Retinal pigment epithelial cell (primary cell): Measurements from ENCODE around the gene TMEM204.
"Not testable (repeated sequence)": the region's sequence is repeated elsewhere in the genome, so short reads cannot be mapped to it uniquely, and the experiment has no call there.

ENCODE experiments used
- DNase-seq: peaks from one replicate; pipeline ENCODE4 v3.0.0-alpha.2; 2010; ENCODE audit warnings: low read depth
- H3K4me3 ChIP-seq: 2 replicates; pipeline ENCODE4 v1.5.1; 2011; ENCODE audit warnings: mild to moderate bottlenecking, low read length, control low read depth, moderate library complexity
- TF ChIP-seq, protein P1 (sequence below): conservative IDR thresholded peaks from 2 replicates; pipeline ENCODE4 v1.5.1; 2011; ENCODE audit warnings: low read depth, low read length, control low read depth, inconsistent platforms

TMEM204 gene

DNA sequence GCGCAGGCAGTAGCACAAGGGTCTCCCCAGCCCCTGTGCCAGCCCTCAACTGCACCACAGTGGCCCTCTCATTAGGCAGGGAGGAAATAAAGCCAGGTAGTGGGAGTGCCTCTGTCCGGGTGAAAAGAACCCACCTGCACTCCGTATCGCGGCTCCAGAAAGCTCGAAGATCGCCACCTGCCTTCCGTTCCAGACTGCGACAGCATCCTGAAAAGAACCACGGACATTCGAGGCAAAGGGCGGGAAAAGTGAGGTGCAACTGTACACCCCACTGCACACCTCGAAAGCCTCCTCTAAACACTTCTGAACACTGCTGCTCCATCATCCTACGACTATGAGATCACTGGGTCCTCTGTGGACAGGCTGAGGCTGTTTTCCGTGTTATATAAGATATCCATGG, 49.7 kb downstream of the TMEM204 start:
- no peak overlapping the region for H3K4me3 ChIP-seq
- TF ChIP-seq, protein P1, sequence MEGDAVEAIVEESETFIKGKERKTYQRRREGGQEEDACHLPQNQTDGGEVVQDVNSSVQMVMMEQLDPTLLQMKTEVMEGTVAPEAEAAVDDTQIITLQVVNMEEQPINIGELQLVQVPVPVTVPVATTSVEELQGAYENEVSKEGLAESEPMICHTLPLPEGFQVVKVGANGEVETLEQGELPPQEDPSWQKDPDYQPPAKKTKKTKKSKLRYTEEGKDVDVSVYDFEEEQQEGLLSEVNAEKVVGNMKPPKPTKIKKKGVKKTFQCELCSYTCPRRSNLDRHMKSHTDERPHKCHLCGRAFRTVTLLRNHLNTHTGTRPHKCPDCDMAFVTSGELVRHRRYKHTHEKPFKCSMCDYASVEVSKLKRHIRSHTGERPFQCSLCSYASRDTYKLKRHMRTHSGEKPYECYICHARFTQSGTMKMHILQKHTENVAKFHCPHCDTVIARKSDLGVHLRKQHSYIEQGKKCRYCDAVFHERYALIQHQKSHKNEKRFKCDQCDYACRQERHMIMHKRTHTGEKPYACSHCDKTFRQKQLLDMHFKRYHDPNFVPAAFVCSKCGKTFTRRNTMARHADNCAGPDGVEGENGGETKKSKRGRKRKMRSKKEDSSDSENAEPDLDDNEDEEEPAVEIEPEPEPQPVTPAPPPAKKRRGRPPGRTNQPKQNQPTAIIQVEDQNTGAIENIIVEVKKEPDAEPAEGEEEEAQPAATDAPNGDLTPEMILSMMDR, result no peak
- DNase-seq, result no peak

DNA sequence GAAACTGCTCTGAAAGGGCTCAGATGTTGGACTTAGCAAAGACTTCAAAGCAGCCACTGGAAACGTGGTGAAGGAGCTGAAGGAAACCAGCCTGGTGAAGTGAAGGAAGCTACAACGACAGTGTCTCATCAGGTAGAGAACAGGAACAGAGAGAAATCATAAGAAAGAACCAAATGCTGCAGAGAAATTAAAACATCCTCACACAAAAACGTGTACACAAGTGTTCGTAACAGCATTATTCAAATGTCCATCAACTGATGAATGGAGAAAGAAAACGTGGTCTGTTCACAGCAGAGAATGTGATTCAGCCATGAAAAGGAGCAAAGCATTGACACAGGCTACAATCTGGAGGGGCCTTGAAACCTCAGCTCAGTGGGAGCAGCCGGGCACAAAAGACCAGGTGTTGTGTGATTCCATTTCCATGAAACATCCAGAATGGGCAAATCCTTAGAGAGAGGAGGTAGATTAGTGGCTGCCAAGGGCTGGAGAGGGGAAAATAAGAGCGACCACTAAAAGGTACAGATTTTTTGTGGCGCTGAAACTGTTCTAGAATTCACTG, 51.5 kb downstream of the TMEM204 start:
- no peak overlapping the region for H3K4me3 ChIP-seq
- TF ChIP-seq, protein P1, result no peak
- DNase-seq, result no peak

DNA sequence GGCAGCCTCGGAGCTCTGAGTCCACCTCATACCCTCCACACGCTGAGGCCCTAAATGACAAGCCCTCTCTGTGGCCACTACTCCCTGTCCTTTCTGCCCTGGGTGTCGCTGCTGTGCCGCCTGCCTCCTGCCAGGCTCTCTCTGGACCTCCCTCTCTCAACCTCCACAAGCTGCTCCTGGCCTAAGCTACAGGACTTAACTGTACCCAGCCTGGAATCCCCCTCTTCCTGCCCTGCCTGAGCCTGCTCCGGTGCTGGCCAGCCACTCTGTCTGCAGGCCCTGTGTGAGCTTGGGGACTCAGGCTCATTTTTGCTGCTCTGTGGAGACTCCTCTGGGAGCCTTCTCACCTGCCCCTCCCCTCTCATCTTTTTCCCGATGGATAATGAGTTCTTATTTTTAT, 56.9 kb downstream of the TMEM204 start:
- TF ChIP-seq, protein P1, result no peak
- DNase-seq, result no peak
- H3K4me3 ChIP-seq, result no peak overlapping the region

DNA sequence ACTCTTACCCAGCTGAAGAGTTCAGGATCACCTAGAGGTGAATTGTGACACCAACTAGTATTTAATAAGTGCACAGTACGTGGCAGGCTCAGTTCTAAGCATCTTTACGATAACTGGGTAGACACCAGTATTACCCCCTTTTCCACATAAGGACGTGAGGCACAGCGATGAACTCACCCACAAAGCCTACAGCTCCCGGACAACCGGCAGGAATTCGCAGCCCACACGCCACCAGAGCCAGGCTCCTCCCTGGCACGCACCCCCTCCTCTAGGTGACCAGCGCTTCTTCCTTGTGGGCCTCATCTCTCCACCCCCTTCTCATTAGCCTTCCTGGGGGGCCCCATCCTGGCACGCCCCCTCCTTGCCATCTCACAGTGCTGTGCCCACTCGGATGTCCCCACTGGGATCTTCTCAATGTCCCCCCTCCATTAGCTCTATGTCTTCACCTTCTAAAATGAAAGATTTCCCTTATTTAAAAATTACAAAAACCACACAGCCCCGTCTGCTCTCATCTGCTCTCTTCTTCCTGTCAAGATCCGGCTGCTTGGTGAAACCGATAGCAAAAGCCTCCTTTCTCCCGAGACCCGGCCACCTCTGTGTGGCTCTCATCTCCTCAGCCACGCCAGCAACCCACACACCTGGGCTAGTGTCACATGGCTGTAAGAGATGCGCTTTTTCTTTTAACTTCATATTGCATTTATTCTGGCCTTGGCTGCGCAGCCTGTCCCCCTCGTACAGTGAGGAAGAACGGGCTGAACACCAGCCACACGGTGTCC, 57.7 kb downstream of the TMEM204 start:
- no peak for DNase-seq
- TF ChIP-seq, protein P1, result no peak
- no peak overlapping the region for H3K4me3 ChIP-seq

DNA sequence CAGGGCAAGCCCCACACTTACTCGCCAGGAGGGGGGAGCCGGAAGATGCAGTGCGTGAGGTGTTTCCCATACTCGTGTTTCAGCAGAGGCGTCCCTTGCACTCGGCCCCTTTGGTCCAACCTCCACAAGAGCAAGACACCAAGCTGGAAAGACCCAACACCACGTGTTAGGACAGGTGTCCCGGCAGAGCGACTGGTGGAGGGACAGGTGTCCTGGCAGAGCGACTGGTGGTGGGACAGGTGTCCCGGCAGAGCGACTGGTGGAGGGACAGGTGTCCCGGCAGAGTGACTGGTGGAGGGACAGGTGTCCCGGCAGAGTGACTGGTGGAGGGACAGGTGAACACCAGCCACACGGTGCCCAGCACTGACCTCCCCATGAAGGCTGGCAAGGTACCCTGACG, 59.0 kb downstream of the TMEM204 start:
- H3K4me3 ChIP-seq, result no peak overlapping the region
- DNase-seq, result no peak
- TF ChIP-seq, protein P1, result no peak

DNA sequence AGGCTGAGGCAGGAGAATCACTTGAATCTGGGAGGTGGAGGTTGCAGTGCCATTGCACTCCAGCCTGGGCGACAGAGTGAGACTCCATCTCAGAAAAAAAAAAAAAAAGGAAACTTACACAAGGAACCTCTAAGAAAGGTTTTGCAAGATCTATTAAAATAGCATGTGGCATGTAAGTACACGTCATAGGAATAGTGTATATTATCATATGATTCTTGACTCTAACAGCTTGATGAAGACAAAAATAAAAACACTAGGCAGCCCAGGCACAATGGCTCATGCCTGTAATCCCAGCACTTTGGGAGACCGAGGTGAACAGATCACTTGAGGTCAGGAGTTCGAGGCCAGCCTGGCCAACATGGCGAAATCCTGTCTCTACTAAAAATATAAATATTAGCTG, 62.0 kb downstream of the TMEM204 start:
- H3K4me3 ChIP-seq, DNase-seq: not testable (repeated sequence)

DNA sequence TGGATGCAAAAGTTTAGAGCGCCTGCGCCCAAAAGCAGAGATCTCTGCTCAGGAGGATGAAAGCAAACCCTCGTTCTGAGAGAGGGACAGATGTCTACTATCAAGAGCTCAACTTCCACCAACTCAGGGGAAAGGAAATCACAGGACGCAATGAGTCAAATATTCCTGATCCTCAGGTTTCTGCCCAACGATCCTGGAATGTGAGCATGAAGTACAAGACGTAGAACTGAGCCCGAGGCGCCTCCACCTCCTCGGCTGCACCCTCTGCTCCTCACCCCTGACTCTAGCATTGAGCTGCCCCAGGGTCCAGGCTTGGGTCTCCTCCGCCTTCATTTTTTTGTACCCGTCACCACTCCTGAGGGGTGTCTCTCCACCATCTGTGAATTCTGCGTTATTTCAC, 63.0 kb downstream of the TMEM204 start:
- TF ChIP-seq, protein P1, result no peak
- H3K4me3 ChIP-seq, result no peak overlapping the region
- DNase-seq, result no peak
